GM19035 (cell line): ENCODE measurements around the gene POU2AF1.

ENCODE experiments used
- ATAC-seq: cut with Tn5 transposase; IDR thresholded peaks from one replicate; pipeline ENCODE4 v1.9.1; 2021; ENCODE audit not compliant: unreplicated experiment

The POU2AF1 gene

GRCh38 chr11:111347723-111348115, 31.4 kb downstream of the POU2AF1 start:
- ATAC-seq = no peak

- ATAC-seq = no peak
Measured at GRCh38 chr11:111347002-111347722, 31.9 kb downstream of the POU2AF1 start.

GRCh38 chr11:111344032-111344431, 35.0 kb downstream of the POU2AF1 start:
- no peak for ATAC-seq

DNA sequence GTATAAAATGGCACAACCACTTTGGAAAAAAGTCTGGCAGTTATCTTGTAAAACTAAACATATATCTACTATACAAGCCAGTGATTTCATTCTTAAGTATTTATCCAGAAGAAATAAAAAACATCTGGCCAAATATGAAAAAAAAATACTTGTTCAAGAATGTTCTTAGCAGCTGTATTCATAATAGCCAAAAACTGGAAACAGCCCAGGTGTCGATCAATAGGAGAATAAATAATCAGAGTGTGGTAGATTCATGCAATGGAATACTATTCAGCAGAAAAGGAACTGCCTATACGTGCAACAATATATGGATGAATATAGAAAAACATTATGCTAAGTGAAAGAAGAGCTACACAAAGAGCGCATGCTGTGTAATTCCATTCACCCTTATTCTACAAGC, 36.7 kb downstream of the POU2AF1 start:
- no peak for ATAC-seq

DNA sequence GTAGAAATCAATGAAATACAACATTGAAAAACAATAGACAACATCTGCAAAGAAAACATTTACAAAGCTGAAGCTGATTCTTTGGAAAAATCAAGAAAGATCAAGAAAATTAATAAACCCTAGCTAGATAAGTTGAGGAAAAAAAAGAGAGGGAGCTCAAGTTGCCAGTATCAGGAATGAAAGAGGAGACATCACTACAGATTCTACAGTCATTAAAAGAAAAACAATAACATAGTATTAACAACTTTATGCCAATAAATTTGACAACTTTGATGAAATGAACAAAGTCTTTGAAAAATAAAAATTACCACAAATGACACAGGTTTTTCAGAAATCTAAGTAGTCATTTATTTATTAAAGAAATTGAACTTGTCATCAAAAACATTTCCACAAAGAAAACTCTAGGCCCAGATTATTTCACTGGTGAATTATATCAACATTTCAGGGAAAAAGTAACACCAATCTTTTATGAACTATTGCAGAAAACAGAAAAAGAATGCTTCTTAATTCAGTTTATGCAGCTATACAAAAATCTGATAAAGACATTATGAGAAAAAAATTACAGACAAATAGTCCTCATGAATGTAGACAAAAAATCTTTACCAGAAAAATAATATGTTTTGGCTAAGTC, 39.2 kb downstream of the POU2AF1 start:
- no peak for ATAC-seq

DNA sequence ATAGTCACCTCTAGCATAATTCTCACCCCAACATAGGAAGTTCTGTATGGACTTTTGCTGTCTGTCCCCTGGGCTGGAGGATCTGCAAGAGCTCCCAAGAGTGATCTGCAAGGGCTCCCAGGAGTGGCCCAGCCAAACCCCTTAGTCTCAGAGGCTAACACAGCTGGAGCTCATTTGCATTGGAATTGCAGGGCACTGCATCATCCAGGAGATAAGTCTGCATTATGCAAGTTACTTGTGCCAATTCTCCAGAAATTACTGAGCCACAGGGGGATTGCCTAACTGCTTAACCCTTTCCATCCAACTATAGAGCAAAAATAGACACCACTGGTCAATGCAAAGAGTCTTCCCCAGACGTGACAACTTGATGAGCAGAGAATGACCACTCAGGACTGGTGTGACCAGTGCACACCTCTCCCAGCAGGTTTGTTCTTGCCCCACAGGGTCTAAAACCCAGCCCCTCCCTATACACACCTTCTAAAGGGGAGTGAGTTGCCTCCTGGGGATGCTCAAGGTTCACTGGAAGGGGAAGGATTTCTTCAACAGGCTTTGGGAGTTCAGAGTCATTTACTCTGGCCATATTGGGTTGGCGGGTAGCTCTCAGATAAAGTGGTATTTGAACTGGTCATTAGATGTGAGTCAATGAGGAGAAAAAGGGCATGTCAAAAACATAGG, 42.4 kb downstream of the POU2AF1 start:
- ATAC-seq = no peak

DNA sequence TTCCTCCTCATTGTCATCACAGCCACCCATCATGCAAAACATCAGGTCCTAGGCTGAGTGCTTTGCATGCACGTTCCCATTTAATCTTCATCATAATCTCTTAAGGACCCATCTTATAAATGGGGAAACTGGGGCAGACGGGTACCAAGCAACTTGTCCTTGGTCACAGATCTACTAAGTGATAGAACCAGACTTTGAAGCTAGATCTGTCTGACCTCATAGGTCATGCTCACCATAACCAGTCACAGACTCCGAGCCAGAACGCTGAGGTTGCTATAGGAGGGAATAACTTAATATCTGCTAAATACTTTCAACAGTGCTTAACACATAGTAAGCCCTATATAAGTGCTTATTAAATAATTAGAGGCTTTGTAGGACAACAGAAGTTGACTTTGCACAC, 43.0 kb downstream of the POU2AF1 start:
- no peak for ATAC-seq

- no peak for ATAC-seq
Measured at GRCh38 chr11:111335549-111335948, 43.5 kb downstream of the POU2AF1 start.

DNA sequence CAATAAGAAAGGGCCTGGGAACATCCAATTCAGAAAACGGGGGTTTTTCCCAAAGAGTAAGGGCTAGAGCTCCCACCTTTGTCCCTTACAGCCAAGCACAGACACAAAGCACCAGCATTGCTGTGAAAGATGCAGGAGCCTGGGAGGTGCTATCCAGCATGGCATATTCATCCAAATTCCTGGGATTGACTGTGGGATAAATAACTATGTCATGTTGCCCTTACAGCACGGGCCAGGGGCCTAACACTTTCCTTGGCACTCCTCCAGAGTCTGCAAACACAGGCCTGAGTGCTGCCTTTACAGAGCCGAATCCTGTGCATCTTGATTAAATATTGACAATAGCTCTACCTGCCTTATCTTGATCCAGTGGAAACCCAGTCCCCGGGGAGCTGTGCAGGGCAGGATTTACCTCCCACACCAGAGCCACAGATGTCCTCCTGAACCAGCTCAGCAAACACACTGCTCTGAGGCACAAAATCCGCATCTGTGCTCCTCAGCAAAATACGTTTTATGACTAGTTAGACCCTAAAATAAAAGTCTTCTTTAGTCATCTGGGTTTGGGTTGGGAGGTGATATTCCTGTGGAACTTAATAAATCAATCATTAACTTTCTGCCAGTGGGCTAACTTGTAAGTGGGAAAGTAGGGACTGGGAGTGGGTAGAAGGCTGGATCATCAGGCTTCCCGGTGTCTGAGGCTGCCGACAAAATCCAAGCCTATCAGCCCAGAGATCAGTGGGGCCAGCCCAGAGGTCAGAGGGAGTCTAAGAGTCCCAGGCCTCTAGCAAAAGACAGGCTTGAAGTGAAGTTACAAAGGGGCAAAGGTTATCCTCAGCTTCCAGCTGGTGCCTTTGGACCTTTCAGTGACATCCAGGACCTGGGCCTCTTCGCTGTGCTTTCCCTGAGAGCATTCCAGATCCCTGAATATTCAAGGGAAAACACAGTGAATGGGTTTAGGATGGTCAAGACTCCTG, 44.3 kb downstream of the POU2AF1 start:
- ATAC-seq = no peak

DNA sequence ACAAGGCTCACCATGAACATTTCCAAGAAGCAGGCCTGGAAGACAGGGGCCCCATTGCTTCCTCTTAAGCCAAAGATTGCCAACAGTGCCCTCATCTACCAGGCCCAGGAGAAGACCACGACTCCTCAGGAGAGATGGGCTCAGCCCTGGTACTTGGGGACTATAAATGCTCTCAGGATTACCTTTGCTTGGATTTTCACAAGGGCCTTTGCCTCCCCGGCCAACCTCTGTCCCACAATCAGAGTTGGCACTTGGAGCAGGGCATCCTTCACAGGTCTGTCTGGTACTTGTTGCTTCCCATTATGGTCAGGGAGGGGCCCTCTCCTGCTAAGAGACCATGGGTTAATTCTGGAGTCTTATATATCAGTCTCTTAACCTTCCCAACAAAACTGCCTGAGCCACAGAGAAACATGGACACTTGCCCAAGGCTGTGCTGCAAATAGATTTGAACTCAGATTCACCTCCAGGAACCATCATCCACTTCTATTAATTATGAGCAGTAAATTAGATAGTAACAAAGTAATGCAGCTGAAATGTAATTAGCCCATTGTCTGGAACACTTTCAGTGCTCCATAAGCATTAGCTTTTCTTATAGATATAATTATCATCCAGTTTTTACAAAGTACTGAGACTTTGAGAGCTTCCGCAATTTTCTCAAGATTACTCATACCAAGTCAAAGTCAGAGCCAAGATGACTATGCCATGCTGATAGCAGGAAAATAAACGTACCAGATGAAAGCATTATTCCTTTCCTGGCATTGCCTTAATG, 47.2 kb downstream of the POU2AF1 start:
- no peak for ATAC-seq

GRCh38 chr11:111330234-111330893, 48.7 kb downstream of the POU2AF1 start:
- ATAC-seq = no peak

DNA sequence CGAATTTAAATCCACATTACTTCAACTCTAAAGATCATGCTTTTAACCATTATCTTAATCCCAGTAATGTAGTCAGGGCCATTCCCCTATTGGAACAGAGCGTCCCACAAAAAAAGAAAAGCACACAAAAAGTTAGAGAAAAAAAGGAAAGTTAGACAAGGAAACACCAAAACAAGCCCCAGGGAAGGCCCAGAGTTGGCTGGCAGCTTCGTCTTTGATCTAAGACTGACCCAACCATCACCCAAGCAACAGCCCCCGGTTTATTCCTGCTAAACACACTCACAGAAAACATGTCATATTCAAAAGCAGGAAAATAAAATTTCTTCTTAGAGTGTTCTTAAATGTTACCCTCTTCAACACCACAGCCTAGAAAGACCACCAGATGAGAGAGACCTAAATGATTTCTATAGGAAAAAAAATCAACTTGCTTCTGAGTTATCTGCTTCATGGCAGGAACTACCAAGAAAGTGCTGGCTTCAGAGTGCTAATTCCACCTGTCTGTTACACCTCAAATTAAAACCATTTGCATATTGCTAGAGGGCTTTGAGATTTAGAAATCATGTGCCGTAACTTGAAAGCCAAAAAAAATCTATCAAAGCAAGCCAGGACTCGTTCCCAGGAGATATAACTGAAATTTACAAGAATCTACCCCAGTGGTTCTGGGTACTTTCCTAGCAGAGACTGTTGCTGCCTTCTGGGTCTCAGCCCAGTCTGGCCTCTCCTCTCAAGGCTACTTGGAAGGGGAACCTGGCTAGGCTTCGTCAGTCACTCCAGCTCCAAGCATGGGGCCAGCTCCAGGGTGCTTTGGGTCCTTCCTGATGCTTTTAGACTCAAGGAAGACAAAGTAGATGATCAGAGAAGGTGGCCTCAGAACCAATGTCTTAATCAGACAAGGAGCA, 49.5 kb downstream of the POU2AF1 start:
- ATAC-seq = no peak

GRCh38 chr11:111327908-111328624, 51.0 kb downstream of the POU2AF1 start:
- ATAC-seq = no peak

- ATAC-seq = no peak
Measured at GRCh38 chr11:111326824-111327223, 52.3 kb downstream of the POU2AF1 start.

- no peak for ATAC-seq
Measured at GRCh38 chr11:111325259-111325658, 53.8 kb downstream of the POU2AF1 start.

- no peak for ATAC-seq
Measured at GRCh38 chr11:111324277-111324720, 54.8 kb downstream of the POU2AF1 start.

DNA sequence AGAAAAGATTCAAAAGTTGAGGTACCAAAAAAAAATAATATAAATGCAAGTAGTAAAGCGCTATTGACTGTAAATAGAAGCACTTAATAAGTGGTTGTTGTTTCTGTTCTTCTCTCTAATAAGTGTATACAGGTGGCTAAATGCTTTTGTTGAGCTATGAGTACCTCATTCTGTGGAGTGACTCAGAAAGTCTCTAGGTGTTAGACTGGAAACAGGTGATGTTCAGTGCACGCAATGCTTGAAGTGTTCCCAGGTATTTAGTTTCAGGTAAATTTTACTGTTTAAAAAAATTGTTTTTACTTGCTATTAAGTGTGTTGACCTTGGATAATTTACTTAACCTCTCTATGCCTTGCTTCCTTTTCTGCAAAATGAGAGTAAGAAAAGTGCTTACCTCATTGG, 56.5 kb downstream of the POU2AF1 start:
- ATAC-seq = no peak
